GM12878 (cell line): ENCODE data around the gene PPP2R5A.

Experiments used
- POLR2A ChIP-seq: IDR thresholded peaks from 2 replicates; pipeline ENCODE4 v1.6.1; 2011; ENCODE audit warnings: low read depth, mild to moderate bottlenecking, low read length
- POLR2AphosphoS5 ChIP-seq: IDR thresholded peaks from 2 replicates; pipeline ENCODE4 v1.6.1; 2011; ENCODE audit warnings: mild to moderate bottlenecking, low read length, inconsistent platforms
- REST ChIP-seq: IDR thresholded peaks from 2 replicates; pipeline ENCODE4 v1.6.1; 2012; ENCODE audit warnings: mild to moderate bottlenecking, low read depth, low read length
- SREBF2 ChIP-seq: IDR thresholded peaks from 2 replicates; pipeline ENCODE4 v1.6.1; 2012; ENCODE audit warnings: mild to moderate bottlenecking, low read length
- SUZ12 ChIP-seq: fragments of 200-600 bp; sonication (generic); IDR thresholded peaks from one replicate; pipeline ENCODE4 v1.6.1; 2018; ENCODE audit warnings: antibody characterized with exemption, mild to moderate bottlenecking; ENCODE audit not compliant: unreplicated experiment
- TARDBP ChIP-seq: IDR thresholded peaks from 2 replicates; pipeline ENCODE4 v1.6.1; 2016; ENCODE audit warnings: borderline replicate concordance
- ZNF384 ChIP-seq: IDR thresholded peaks from 2 replicates; pipeline ENCODE4 v1.6.1; 2012; ENCODE audit warnings: low read depth, mild to moderate bottlenecking, low read length, improper control_type of control experiment, borderline replicate concordance
- TF ChIP-seq, protein P1 (sequence below), 3 experiments: IDR thresholded peaks in 2 of 3; conservative IDR thresholded peaks in 1 of 3; 2 replicates each; pipeline ENCODE4 v1.5.1; 2011; ENCODE audit warnings: low read depth in 3 of 3, low read length in 3 of 3, mild to moderate bottlenecking in 3 of 3, control low read depth in 2 of 3, moderate library complexity in 2 of 3, inconsistent platforms in 1 of 3, mixed read lengths in 1 of 3; ENCODE audit not compliant: control insufficient read depth in 2 of 3, insufficient read depth in 1 of 3; ENCODE audit errors: extremely low read depth in 1 of 3
- TF ChIP-seq, protein P2 (sequence below): IDR thresholded peaks from 2 replicates; pipeline ENCODE4 v1.6.1; 2012; ENCODE audit warnings: low read depth, low read length, improper control_type of control experiment

DNA sequence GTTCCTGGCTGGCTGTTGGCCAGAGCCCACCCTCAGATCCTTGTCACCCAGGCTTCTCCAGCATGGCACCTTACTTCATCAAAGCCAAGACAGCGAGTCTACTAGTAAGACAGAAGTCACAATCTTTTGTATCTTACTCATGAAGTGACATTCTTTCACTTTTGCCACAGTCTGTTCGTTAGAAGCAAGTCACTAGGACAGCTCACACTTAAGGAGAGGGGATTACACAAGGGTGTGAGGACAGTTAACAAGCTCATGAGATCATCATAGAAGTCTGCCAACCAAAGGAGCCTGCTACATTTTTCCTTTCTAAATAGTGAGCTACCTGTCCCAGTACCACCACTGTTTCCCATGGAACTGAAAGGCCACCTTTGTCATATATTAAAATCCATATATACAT, 68.0 kb downstream of the PPP2R5A start:
- TF ChIP-seq, protein P1, sequence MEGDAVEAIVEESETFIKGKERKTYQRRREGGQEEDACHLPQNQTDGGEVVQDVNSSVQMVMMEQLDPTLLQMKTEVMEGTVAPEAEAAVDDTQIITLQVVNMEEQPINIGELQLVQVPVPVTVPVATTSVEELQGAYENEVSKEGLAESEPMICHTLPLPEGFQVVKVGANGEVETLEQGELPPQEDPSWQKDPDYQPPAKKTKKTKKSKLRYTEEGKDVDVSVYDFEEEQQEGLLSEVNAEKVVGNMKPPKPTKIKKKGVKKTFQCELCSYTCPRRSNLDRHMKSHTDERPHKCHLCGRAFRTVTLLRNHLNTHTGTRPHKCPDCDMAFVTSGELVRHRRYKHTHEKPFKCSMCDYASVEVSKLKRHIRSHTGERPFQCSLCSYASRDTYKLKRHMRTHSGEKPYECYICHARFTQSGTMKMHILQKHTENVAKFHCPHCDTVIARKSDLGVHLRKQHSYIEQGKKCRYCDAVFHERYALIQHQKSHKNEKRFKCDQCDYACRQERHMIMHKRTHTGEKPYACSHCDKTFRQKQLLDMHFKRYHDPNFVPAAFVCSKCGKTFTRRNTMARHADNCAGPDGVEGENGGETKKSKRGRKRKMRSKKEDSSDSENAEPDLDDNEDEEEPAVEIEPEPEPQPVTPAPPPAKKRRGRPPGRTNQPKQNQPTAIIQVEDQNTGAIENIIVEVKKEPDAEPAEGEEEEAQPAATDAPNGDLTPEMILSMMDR (IDR thresholded peaks at IDR 0.05 in 2 of 3, conservative IDR thresholded peaks at IDR 0.05 in 1 of 3; ENCODE audit: control insufficient read depth in 2 of 3, extremely low read depth in 1 of 3, insufficient read depth in 1 of 3, low read depth in 3 of 3, low read length in 3 of 3) = no peak
- TF ChIP-seq TARDBP (no peak), POLR2A (no peak), ZNF384 (no peak), SREBF2 (no peak), REST (no peak), SUZ12 (no peak), POLR2AphosphoS5 (no peak)
- TF ChIP-seq, protein P2, sequence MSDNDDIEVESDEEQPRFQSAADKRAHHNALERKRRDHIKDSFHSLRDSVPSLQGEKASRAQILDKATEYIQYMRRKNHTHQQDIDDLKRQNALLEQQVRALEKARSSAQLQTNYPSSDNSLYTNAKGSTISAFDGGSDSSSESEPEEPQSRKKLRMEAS = no peak
